Ovary (tissue), 9 donors: ENCODE measurements around the gene NLGN1. TPM values are rescaled to one million over a fixed set of nuclear protein-coding genes. Genes with fewer than 3 reads are reported as not detected.

Experiments
- DNase-seq, 5 donors: peaks; one replicate each; pipeline ENCODE4 v3.0.0-alpha.2; 2019 to 2020
- H3K27ac ChIP-seq, 2 donors: fragments of 200-600 bp; one replicate each; pipeline versions ENCODE4 v1.5.1 to v1.8.0; 2019 to 2022
- H3K27me3 ChIP-seq: fragments of 200-600 bp; one replicate; pipeline ENCODE4 v1.8.0; 2022
- H3K36me3 ChIP-seq: fragments of 200-600 bp; sonication (generic); one replicate; pipeline ENCODE4 v1.5.1; 2019
- H3K4me1 ChIP-seq: one replicate; pipeline ENCODE4 v1.8.1; 2013; ENCODE audit warnings: mild to moderate bottlenecking, moderate library complexity; ENCODE audit not compliant: insufficient read depth
- H3K4me3 ChIP-seq: fragments of 200-600 bp; sonication (generic); one replicate; pipeline ENCODE4 v1.5.1; 2017
- H3K9me3 ChIP-seq, 2 donors: fragments of 200-600 bp in 1 of 2; sonication (generic) in 1 of 2; one replicate each; pipeline versions ENCODE4 v1.5.1 to v1.8.1; 2013 to 2019; ENCODE audit warnings: mild to moderate bottlenecking in 1 of 2, moderate library complexity in 1 of 2
- CTCF ChIP-seq, 3 donors: fragments of 450-650 bp in 2 of 3; fragments of 200-600 bp in 1 of 3; IDR thresholded peaks; one replicate each; pipeline versions ENCODE4 v1.5.1 to v1.8.0; 2016 to 2022; ENCODE audit warnings: antibody characterized with exemption in 3 of 3, mild to moderate bottlenecking in 1 of 3
- EP300 ChIP-seq: sonication (generic); formaldehyde crosslinking; IDR thresholded peaks from one replicate; pipeline ENCODE4 v1.6.1; 2017; ENCODE audit warnings: antibody characterized with exemption
- POLR2A ChIP-seq: fragments of 450-650 bp; IDR thresholded peaks from one replicate; pipeline ENCODE4 v1.6.1; 2017; ENCODE audit warnings: antibody characterized with exemption, mild to moderate bottlenecking, moderate library complexity
- WGBS, 3 donors: extraction: QIAGEN DNeasy Blood & Tissue Kit in 1 of 3; methylation state at CpG; one replicate each; pipeline versions ENCODE4 v1.1.5 to v1.1.7; 2013 to 2017; 5-methylcytosine and 5-hydroxymethylcytosine counted together
- intact Hi-C, 4 donors: fragments of 100-400 bp; cut with DNase I; formaldehyde crosslinking; loops; one replicate each; pipeline versions ENCODE4 v1.11.0 to v1.15.1; 2022 to 2023
- polyA plus RNA-seq, 2 donors: library from polyadenylated mRNA; stranded (reverse); fragments of 200-250 nt in 1 of 2; fragments of 350-450 nt in 1 of 2; fragmentation: Illumina TruSeq in 1 of 2; extraction: RNeasy Lipid Tissue Mini Kit (QIAGEN cat#74804) in 1 of 2; gene quantifications; one replicate each; pipeline ENCODE4 v1.2.3, GENCODE V29; 2013 to 2014
- total RNA-seq, 7 donors: library from RNA; depleted of rRNA in 2 of 7; stranded (reverse); fragments of >200 nt in 2 of 7; fragmentation: NEBNext Ultra II Directional in 3 of 7; extraction: Animal tissue kit (Norgen Biotek cat#: 25700) in 3 of 7; gene quantifications; one replicate each; pipeline versions ENCODE4 v1.1.0 to v1.2.4, GENCODE V29; 2016 to 2023
- donor health status: DM: no; HTN: no; CAD: no; lungs with moderate emphysema.
- donor health status: DM: no; HTN: no; CAD: no.
- donor health status: Bipolar disorder and iron deficiency.
- donor health status: DM: yes; HTN: yes; CAD: no.
- donor health status: DM: no; HTN: no; CAD: no.
- donor health status: DM: yes; HTN: yes; CAD: no.

Gene NLGN1
- total and polyA plus RNA-seq, 9 donors: 1.2 to 7.7 (median 4.6) TPM

GRCh38 chr3:174310475-174310983 is 913.0 kb downstream of the NLGN1 start:
- no peak overlapping the region for H3K4me3 ChIP-seq
- intact Hi-C loops: no loop called here
- no peaks in the 10 kb centered on the region for H3K9me3 ChIP-seq
- no peaks in the 10 kb centered on the region for H3K4me1 ChIP-seq
- H3K36me3 ChIP-seq: no peaks in the 10 kb centered on the region
- 73 to 80% (median 75%) methylated on average over 7 of the region's 7 CpGs for WGBS, 3 donors
- DNase-seq: no peak
- no peak overlapping the region for H3K27ac ChIP-seq
- no peaks in the 10 kb centered on the region for H3K27me3 ChIP-seq
- no peak for TF ChIP-seq POLR2A
- TF ChIP-seq EP300: no peak
- TF ChIP-seq CTCF (IDR thresholded peaks at IDR 0.05): no peak

- no peak for DNase-seq
- no peaks in the 10 kb centered on the region for H3K27me3 ChIP-seq
- TF ChIP-seq EP300 (no peak), CTCF (IDR thresholded peaks at IDR 0.05) (no peak), POLR2A (no peak)
- H3K27ac ChIP-seq: no peak overlapping the region
- H3K36me3 ChIP-seq: no peaks in the 10 kb centered on the region
- WGBS, 3 donors: 70 to 97% (median 71%) methylated on average over 2 of the region's 2 CpGs
- H3K9me3 ChIP-seq: no peaks in the 10 kb centered on the region
- intact Hi-C loops: no loop called here
- no peak overlapping the region for H3K4me3 ChIP-seq
- H3K4me1 ChIP-seq: no peaks in the 10 kb centered on the region
These were observed 917.7 kb downstream of the NLGN1 start for GRCh38 chr3:174315225-174315624.

GRCh38 chr3:174317005-174317404 is 919.5 kb downstream of the NLGN1 start:
- WGBS, 3 donors: 82 to 94% (median 91%) methylated on average over 1 of the region's 1 CpG

GRCh38 chr3:174318181-174318580 is 920.6 kb downstream of the NLGN1 start:
- WGBS, 3 donors: 83 to 94% (median 88%) methylated on average over 4 of the region's 4 CpGs
- Histone ChIP-seq H3K27ac (no peak overlapping the region), H3K4me1 (no peaks in the 10 kb centered on the region), H3K4me3 (no peak overlapping the region), H3K36me3 (no peaks in the 10 kb centered on the region), H3K9me3 (no peaks in the 10 kb centered on the region), H3K27me3 (no peaks in the 10 kb centered on the region)
- TF ChIP-seq CTCF (IDR thresholded peaks at IDR 0.05): no peak
- no peak for TF ChIP-seq EP300
- TF ChIP-seq POLR2A: no peak
- DNase-seq: no peak
- intact Hi-C loops: no loop called here

More at GRCh38 chr3:174317005-174317404, 919.5 kb downstream of the NLGN1 start:
- no peak for TF ChIP-seq CTCF (IDR thresholded peaks at IDR 0.05)
- no peak for TF ChIP-seq EP300
- TF ChIP-seq POLR2A: no peak
- Histone ChIP-seq H3K27ac (no peak overlapping the region), H3K9me3 (no peaks in the 10 kb centered on the region), H3K4me1 (no peaks in the 10 kb centered on the region), H3K4me3 (no peak overlapping the region), H3K27me3 (no peaks in the 10 kb centered on the region), H3K36me3 (no peaks in the 10 kb centered on the region)
- DNase-seq: no peak
- intact Hi-C loops: no loop called here
